GM21576 (cell line): ENCODE data around the gene CNN2.

ENCODE experiments used
- ATAC-seq: cut with Tn5 transposase; IDR thresholded peaks from one replicate; pipeline ENCODE4 v1.9.1; 2021; ENCODE audit warnings: mild to moderate bottlenecking, moderate library complexity; ENCODE audit not compliant: unreplicated experiment

The CNN2 gene

GRCh38 chr19:1026783-1027649 is 608 bp downstream of the CNN2 start:
- no peak for ATAC-seq

- no peak for ATAC-seq
These were observed 1.2 kb downstream of the CNN2 start for GRCh38 chr19:1027650-1028061.

DNA sequence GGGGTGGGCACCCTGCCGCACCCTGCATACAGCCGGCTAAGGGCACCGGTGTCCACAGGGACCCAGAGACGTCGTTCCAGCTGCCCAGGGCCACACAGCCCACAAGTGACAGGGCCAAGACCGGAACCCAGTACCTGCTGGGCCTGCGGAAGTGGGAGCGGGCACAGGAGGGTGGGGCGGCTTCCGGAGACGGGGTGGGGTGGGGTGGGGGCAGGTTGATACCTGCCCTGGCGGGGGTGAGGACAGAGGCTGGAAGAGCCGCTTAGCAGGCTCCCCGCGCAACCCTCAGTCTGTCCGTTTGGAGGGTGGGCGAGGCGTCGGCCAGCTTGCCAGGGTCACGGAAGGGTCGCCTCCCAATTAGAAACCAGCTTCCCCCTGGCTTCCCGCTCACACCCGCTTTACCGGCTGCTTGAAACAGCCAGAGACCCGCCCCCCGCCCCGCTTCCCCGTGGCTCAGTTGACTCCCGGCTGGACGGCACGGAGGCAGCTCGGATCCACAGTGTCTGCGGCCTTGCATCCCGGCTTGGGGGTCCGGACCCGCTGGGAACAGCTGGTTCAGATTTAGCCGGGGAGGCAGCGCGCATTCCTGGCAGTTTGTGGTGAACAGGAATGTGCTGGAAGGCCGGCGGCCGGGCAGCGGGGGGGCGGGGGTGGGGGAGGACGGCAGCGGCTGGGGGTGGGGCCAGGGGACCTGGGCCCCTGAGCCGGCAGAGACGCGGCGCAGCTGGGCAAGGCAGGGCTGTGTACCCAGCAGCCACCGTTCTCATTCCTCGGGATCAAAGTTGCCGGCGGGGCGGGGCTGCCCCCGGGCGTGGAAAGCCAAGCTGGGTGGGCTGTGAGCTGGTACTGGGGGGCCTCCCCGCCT is 1.9 kb downstream of the CNN2 start:
- ATAC-seq = no peak

DNA sequence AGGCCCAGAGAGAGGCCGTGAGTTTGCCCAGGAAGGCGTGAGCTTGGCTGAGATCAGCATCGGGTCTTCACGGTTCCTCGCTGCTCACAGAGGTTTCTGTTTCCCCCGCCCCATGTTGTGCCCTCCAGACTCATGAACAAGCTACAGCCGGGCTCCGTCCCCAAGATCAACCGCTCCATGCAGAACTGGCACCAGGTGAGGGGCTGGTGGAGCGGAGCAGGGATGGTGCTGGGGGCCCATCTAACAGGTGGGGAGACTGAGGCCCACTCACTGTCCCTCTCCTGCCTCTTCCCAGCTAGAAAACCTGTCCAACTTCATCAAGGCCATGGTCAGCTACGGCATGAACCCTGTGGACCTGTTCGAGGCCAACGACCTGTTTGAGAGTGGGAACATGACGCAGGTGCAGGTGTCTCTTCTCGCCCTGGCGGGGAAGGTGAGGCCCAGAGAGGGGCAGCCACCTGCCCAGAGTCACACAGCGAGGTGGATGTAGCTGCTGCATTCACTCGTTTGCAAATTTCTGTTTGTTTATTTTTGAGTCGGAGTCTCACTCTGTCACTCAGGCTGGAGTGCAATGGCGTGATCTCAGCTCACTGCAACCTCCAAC is 6.0 kb downstream of the CNN2 start:
- no peak for ATAC-seq

DNA sequence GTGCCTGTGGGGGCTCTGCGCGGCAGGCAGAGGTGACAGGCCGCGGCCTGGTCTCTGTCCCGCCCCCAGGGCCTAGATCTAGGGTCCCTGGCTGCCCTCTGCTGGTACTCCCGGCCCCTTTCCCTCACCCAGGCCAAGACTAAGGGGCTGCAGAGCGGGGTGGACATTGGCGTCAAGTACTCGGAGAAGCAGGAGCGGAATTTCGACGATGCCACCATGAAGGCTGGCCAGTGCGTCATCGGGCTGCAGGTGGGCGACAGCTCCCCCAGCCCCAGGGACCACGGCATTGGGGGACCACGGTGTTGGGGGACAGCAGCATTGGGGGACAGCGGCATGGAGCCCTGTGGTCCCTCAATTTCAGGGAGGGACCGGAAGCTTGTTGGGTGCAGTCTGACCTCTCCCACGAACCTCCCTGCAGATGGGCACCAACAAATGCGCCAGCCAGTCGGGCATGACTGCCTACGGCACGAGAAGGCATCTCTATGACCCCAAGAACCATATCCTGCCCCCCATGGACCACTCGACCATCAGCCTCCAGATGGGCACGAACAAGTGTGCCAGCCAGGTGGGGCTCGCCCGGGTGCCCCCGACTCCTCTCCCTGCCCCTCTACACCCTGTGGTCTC is 9.7 kb downstream of the CNN2 start:
- ATAC-seq = no peak

DNA sequence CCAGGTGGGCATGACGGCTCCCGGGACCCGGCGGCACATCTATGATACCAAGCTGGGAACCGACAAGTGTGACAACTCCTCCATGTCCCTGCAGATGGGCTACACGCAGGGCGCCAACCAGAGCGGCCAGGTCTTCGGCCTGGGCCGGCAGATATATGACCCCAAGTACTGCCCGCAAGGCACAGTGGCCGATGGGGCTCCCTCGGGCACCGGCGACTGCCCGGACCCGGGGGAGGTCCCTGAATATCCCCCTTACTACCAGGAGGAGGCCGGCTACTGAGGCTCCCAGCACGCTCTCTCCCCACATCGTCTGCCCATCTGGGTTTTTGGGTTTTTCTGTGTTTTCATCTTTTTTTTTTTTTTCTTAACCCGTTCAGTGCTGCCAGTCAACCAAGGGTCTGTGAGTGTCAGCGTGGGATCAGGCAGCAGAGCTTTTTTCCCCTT is 11.2 kb downstream of the CNN2 start:
- ATAC-seq = no peak

- no peak for ATAC-seq
These were observed 12.7 kb downstream of the CNN2 start for GRCh38 chr19:1038978-1039645.

DNA sequence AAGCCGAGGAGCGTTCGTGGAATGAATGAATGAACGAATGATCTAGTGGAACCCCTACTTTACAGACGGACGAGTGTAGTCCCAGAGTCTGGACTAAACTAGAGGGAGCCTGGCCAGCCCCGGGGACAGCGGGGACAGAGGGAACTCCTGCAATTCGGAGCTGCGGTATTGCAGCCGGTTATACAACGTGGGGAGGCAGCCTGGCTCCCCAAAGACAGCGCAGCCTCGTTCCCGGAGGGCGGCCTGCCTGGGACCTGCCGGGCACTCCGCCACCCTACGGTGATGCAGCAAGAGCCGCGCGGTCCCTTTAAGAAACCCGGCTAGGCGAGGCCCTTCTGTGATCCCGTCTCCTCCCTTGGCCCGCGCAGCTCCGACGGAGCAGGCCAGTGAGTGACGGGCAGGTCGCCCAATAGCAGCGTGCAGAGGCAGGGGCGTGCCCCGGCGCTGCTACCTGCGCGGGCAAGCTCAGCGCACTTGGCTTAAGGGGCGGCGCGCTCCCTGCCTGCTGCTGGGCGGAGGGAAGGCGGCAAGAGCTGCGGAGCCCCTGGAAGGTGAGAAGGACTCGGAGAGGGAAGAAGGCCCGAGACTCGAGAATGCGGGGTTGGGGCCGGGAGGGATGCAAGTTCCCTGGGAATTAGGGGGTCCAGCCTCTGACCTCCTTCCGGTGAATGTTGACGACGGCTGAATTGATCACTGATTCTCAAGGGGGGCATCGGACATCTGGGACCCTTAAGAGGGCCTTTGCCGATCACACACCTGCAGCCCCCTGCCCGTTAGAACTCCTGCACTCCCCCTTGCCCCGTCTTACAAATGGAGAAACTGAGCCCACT is 13.5 kb downstream of the CNN2 start, which contains the start of gene ABCA7:
ABCA7 (plus strand) TSS at position 462 of the 830 bp plus-strand sequence. CDS start 1,255 bp downstream, outside the sequence.
- ATAC-seq = peak; percentile 66

DNA sequence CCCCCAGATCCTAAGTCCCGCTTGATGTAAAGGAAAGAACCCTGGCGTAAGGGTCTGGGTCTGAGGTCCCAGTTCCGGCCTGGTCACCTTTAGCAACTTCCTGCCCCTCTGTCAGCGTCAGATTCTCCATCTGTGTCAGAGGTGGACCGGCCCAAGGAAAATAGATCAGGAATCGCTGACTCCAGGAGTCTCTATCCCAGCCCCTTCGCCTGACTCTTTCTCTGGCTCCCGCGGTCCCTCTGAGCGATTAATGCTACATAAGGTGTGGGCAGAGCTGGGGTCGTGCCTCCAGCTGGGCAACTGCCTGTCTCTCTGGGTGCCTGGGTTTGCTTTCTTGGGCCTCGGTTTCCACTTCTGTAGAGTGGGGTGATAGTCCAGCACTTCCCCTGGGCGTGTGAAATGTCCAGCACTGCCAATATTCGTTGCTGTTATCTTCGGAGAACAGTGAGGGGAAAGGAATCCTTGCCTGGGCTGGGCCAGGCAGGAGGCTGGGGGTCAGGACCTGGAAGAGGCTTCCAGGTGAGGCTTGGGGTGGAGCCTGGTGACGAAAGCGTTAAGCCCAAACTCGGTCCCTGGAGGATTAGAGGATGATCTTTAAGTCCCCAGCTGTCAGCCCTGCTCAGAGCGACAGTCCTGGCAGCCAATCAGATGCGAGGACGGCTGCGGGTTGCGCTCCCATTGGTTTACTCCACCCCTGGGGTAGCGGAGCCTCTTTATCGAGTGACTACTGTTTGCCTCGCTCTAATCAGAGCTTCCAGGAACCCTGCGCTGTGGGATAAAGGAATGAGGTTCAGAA is 14.3 kb downstream of the CNN2 start:
- peak; percentile 36 for ATAC-seq

DNA sequence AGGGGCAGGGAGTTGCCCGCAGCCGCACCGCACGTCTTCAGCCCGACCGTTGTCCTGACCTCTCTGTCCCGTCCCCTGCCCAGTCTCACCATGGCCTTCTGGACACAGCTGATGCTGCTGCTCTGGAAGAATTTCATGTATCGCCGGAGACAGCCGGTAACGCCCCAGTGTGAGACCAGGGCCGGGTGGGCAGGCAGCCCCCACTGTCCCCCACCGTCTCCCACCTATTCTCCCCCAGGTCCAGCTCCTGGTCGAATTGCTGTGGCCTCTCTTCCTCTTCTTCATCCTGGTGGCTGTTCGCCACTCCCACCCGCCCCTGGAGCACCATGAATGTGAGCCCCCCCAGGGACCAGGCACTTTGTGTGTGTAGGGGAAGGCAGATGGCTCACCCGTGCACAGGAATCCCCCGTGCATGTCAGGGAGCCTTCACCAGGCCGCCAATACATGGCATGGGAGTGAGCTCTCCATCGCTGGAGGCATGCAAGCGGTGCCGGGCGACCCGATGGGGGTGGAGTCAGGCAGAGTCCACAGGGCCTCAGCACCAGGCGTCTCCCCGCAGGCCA is 14.9 kb downstream of the CNN2 start:
- no peak for ATAC-seq

GRCh38 chr19:1041835-1042685 is 15.7 kb downstream of the CNN2 start:
- no peak for ATAC-seq

GRCh38 chr19:1042689-1043511 is 16.5 kb downstream of the CNN2 start:
- no peak for ATAC-seq

- ATAC-seq = no peak
These were observed 18.8 kb downstream of the CNN2 start for GRCh38 chr19:1045247-1045603.

- no peak for ATAC-seq
These were observed 19.8 kb downstream of the CNN2 start for GRCh38 chr19:1046117-1046626.

GRCh38 chr19:1046836-1047695 is 20.7 kb downstream of the CNN2 start:
- no peak for ATAC-seq
